A549 (cell line): Measurements from ENCODE around the gene DLG2. TPM values are rescaled to one million over a fixed set of nuclear protein-coding genes. Genes with fewer than 3 reads are reported as not detected.

ENCODE experiments used
- ATAC-seq, 2 experiments: fragments of 200-7000 bp in 1 of 2; fragments of >200 bp in 1 of 2; cut with Nextera tagmentation in 1 of 2; cut with Tn5 transposase in 1 of 2; 3 replicates each; pipeline versions ENCODE4 v1.8.0 to v1.9.1; 2018 to 2020; ENCODE audit warnings: mild to moderate bottlenecking in 1 of 2, moderate library complexity in 1 of 2
- CTCF ChIA-PET: fragments of 300-600 bp; sonication (Branson Sonifier 250); formaldehyde crosslinking; extraction: SDS; loops from one replicate; lab custom pipeline; 2021; ENCODE audit warnings: antibody characterized with exemption, inconsistent platforms; lab: Yijun Ruan, JAX
- POLR2A ChIA-PET: fragments of 350-600 bp; formaldehyde crosslinking; extraction: SDS; loops from one replicate; lab custom pipeline; 2021; ENCODE audit warnings: antibody characterized with exemption, inconsistent platforms; lab: Yijun Ruan, JAX
- DNase-seq, 2 experiments: peaks; one replicate each; pipeline versions ENCODE4 v3.0.0 to v3.0.0-alpha.2; 2011 to 2016; ENCODE audit warnings: low read depth in 1 of 2, low spot score in 1 of 2
- FAIRE-seq: peaks from 2 replicates; lab custom pipeline; 2011; peaks lifted over from hg19 to GRCh38; lab: Jason Lieb, UNC
- H3K27ac ChIP-seq, 2 experiments: fragments of >200 bp; sonication (Bioruptor Twin); formaldehyde crosslinking; 3 replicates each; pipeline ENCODE4 v1.5.1; 2016 to 2017
- H3K4me1 ChIP-seq: fragments of >200 bp; sonication (Bioruptor Twin); formaldehyde crosslinking; 3 replicates; pipeline ENCODE4 v1.6.1; 2016
- H3K4me2 ChIP-seq: fragments of >200 bp; sonication (Bioruptor Twin); formaldehyde crosslinking; 3 replicates; pipeline ENCODE4 v1.6.1; 2016
- H3K4me3 ChIP-seq: fragments of >200 bp; sonication (Bioruptor Twin); formaldehyde crosslinking; 3 replicates; pipeline ENCODE4 v1.5.1; 2016
- H3K9me3 ChIP-seq: fragments of >200 bp; sonication (Bioruptor Twin); formaldehyde crosslinking; 3 replicates; pipeline ENCODE4 v1.6.1; 2016
- ATOH8 ChIP-seq: fragments of 250-450 bp; sonication (Bioruptor Pico); IDR thresholded peaks from 2 replicates; pipeline ENCODE4 v1.5.0; 2020; ENCODE audit warnings: low read depth, mild to moderate bottlenecking, moderate library complexity
- CEBPB ChIP-seq, 2 experiments: fragments of >200 bp in 1 of 2; sonication (Bioruptor Twin) in 1 of 2; formaldehyde crosslinking in 1 of 2; IDR thresholded peaks; 2 replicates each; pipeline ENCODE4 v1.6.1; 2012 to 2016
- CHD2 ChIP-seq: fragments of 150-350 bp; IDR thresholded peaks from 2 replicates; pipeline ENCODE4 v1.6.1; 2014; ENCODE audit warnings: low read length; ENCODE audit not compliant: partially characterized antibody
- CHD4 ChIP-seq: fragments of 200-600 bp; sonication (generic); IDR thresholded peaks from 2 replicates; pipeline ENCODE4 v1.6.1; 2016; ENCODE audit warnings: antibody characterized with exemption, mild to moderate bottlenecking, borderline replicate concordance
- EHMT2 ChIP-seq: fragments of 200-600 bp; sonication (generic); IDR thresholded peaks from 2 replicates; pipeline ENCODE4 v1.6.1; 2016; ENCODE audit warnings: antibody characterized with exemption, low read depth, mild to moderate bottlenecking, moderate library complexity
- ELK1 ChIP-seq: fragments of 150-350 bp; IDR thresholded peaks from 2 replicates; pipeline ENCODE4 v1.6.1; 2014; ENCODE audit warnings: low read depth, mild to moderate bottlenecking, low read length
- EP300 ChIP-seq, 2 experiments: fragments of >200 bp; sonication (Bioruptor Twin); formaldehyde crosslinking; IDR thresholded peaks; 2 replicates in 1 of 2; 3 replicates in 1 of 2; pipeline ENCODE4 v1.6.1; 2016 to 2017
- FOXS1 ChIP-seq: fragments of 250-450 bp; sonication (Bioruptor Pico); IDR thresholded peaks from 2 replicates; pipeline ENCODE4 v1.5.0; 2020; ENCODE audit warnings: mild to moderate bottlenecking, moderate library complexity
- HEYL ChIP-seq: fragments of 250-450 bp; sonication (Bioruptor Pico); IDR thresholded peaks from 2 replicates; pipeline ENCODE4 v1.8.0; 2021; ENCODE audit warnings: mild to moderate bottlenecking, moderate library complexity
- JUNB ChIP-seq: fragments of >200 bp; sonication (Bioruptor Twin); formaldehyde crosslinking; IDR thresholded peaks from 2 replicates; pipeline ENCODE4 v1.6.1; 2016
- KDM5A ChIP-seq: fragments of 200-600 bp; sonication (generic); IDR thresholded peaks from 2 replicates; pipeline ENCODE4 v1.6.1; 2016; ENCODE audit warnings: antibody characterized with exemption, mild to moderate bottlenecking
- MAX ChIP-seq: IDR thresholded peaks from 2 replicates; pipeline ENCODE4 v1.6.1; 2012
- NPAS2 ChIP-seq: fragments of 250-450 bp; sonication (Bioruptor Pico); IDR thresholded peaks from 2 replicates; pipeline ENCODE4 v1.8.0; 2022; ENCODE audit warnings: mild to moderate bottlenecking, moderate library complexity, borderline replicate concordance
- RAD21 ChIP-seq, 2 experiments: fragments of >200 bp in 1 of 2; sonication (Bioruptor Twin) in 1 of 2; formaldehyde crosslinking in 1 of 2; IDR thresholded peaks in 1 of 2; conservative IDR thresholded peaks in 1 of 2; 2 replicates in 1 of 2; 3 replicates in 1 of 2; pipeline ENCODE4 v1.6.1; 2012 to 2018; ENCODE audit warnings: inconsistent platforms in 1 of 2
- RARB ChIP-seq: fragments of 250-450 bp; sonication (Bioruptor Pico); IDR thresholded peaks from 2 replicates; pipeline ENCODE4 v1.8.0; 2021; ENCODE audit warnings: mild to moderate bottlenecking, moderate library complexity
- RCOR1 ChIP-seq: fragments of 150-350 bp; IDR thresholded peaks from 2 replicates; pipeline ENCODE4 v1.6.1; 2014; ENCODE audit warnings: antibody characterized with exemption, low read length, low read depth
- SREBF2 ChIP-seq: fragments of 450-650 bp; IDR thresholded peaks from 2 replicates; pipeline ENCODE4 v1.6.1; 2014; ENCODE audit warnings: mild to moderate bottlenecking, moderate library complexity
- TP53 ChIP-seq: fragments of 250-450 bp; sonication (Bioruptor Pico); IDR thresholded peaks from 2 replicates; pipeline ENCODE4 v1.5.0; 2021; ENCODE audit warnings: mild to moderate bottlenecking, moderate library complexity
- USF2 ChIP-seq: fragments of 450-650 bp; IDR thresholded peaks from 2 replicates; pipeline ENCODE4 v1.6.1; 2014; ENCODE audit warnings: antibody characterized with exemption
- ZNF302 ChIP-seq: fragments of 250-450 bp; sonication (Bioruptor Pico); IDR thresholded peaks from 2 replicates; pipeline ENCODE4 v1.9.0; 2021; ENCODE audit warnings: inconsistent platforms, mild to moderate bottlenecking, moderate library complexity
- ZSCAN20 ChIP-seq: fragments of 250-450 bp; sonication (Bioruptor Pico); IDR thresholded peaks from 2 replicates; pipeline ENCODE4 v1.8.0; 2022; ENCODE audit warnings: mild to moderate bottlenecking, moderate library complexity
- WGBS: methylation state at CpG from one replicate; pipeline ENCODE4 v1.1.6; 2017; ENCODE audit errors: missing lambda C conversion rate; 5-methylcytosine and 5-hydroxymethylcytosine counted together
- polyA plus RNA-seq, 4 experiments: library from polyadenylated mRNA; depleted of rRNA in 3 of 4; stranded (reverse); fragments of >200 nt; fragmentation: RNase III in 1 of 4; extraction: RNeasy Plus Mini Kit Qiagen cat#74134 plus additional on column Dnase treatment in 1 of 4; gene quantifications; 2 replicates in 3 of 4; 3 replicates in 1 of 4; pipeline ENCODE4 v1.2.3, GENCODE V29; 2011 to 2017

DLG2 gene
- polyA plus RNA-seq, 2 of the 4 experiments (the other 2 are of a cell fraction), result 0.26 to 0.79 TPM

GRCh38 chr11:85569525-85569924, 57.6 kb downstream of the DLG2 start:
- Histone ChIP-seq H3K27ac (no peak overlapping the region), H3K4me2 (no peak overlapping the region), H3K4me1 (no peaks in the 10 kb centered on the region), H3K9me3 (no peaks in the 10 kb centered on the region; the same call in 2 of the 3 replicates), H3K4me3 (no peak overlapping the region)
- ATAC-seq (no peak), DNase-seq (no peak), FAIRE-seq (no peak)
- ChIA-PET POLR2A (no interaction called here), CTCF (interaction anchor here (1.3 kb wide), 1 partner anchor 21 kb away, joined by 3 read pairs; no protein-coding TSS in a partner anchor)
- TF ChIP-seq FOXS1 (no peak), NPAS2 (CRISPR knock-in tag) (no peak)
- WGBS, result 33% methylated on average over 4 of the region's 4 CpGs

GRCh38 chr11:85558411-85558810, 68.7 kb downstream of the DLG2 start:
- DNase-seq (no peak), ATAC-seq (no peak), FAIRE-seq (no peak)
- H3K9me3 ChIP-seq, result no peaks in the 10 kb centered on the region
- H3K4me3 ChIP-seq, result no peak overlapping the region
- H3K27ac ChIP-seq, result no peak overlapping the region
- H3K4me1 ChIP-seq, result no peaks in the 10 kb centered on the region
- CTCF ChIA-PET, result no interaction called here
- no peak overlapping the region for H3K4me2 ChIP-seq
- 0% methylated on average over 2 of the region's 2 CpGs for WGBS
- TF ChIP-seq CEBPB (IDR thresholded peaks at IDR 0.05) (no peak), RAD21 (conservative IDR thresholded peaks at IDR 0.05 in 1 of 2, IDR thresholded peaks at IDR 0.05 in 1 of 2) (no peak), ZSCAN20 (no peak), SREBF2 (no peak), EP300 (IDR thresholded peaks at IDR 0.05) (no peak), CHD2 (no peak), HEYL (CRISPR knock-in tag) (no peak), RARB (CRISPR knock-in tag) (no peak), RCOR1 (no peak), ZNF302 (CRISPR knock-in tag) (no peak), MAX (no peak), ATOH8 (no peak), TP53 (CRISPR knock-in tag) (no peak), CHD4 (no peak)
- POLR2A ChIA-PET, result no interaction called here

GRCh38 chr11:85551881-85552280, 75.3 kb downstream of the DLG2 start:
- H3K4me1 ChIP-seq, result no peaks in the 10 kb centered on the region
- H3K4me3 ChIP-seq, result no peak overlapping the region
- WGBS, result 3% methylated on average over 1 of the region's 1 CpG
- no peak for TF ChIP-seq CEBPB (IDR thresholded peaks at IDR 0.05)
- TF ChIP-seq KDM5A, result no peak
- TF ChIP-seq HEYL (CRISPR knock-in tag), result no peak
- TF ChIP-seq JUNB, result no peak
- TF ChIP-seq MAX, result no peak
- TF ChIP-seq EP300 (IDR thresholded peaks at IDR 0.05), result no peak
- TF ChIP-seq USF2, result no peak
- TF ChIP-seq ELK1, result no peak
- TF ChIP-seq CHD2, result no peak
- no peak for TF ChIP-seq EHMT2
- DNase-seq, result no peak
- no peak overlapping the region for H3K4me2 ChIP-seq
- CTCF ChIA-PET, result no interaction called here
- POLR2A ChIA-PET, result no interaction called here
- H3K27ac ChIP-seq, result no peak overlapping the region
- no peak for FAIRE-seq
- no peaks in the 10 kb centered on the region for H3K9me3 ChIP-seq
- no peak for ATAC-seq
